Endometrium (tissue), 2 donors: ENCODE measurements around the gene CPD.
"Not testable (repeated sequence)": the region's sequence is repeated elsewhere in the genome, so short reads cannot be mapped to it uniquely, and the experiment has no call there.

Experiments used
- FAIRE-seq: peaks from 2 replicates; lab custom pipeline; 2012; peaks lifted over from hg19 to GRCh38; lab: Jason Lieb, UNC
- donor health status: control.
- donor health status: control.

Gene CPD

DNA sequence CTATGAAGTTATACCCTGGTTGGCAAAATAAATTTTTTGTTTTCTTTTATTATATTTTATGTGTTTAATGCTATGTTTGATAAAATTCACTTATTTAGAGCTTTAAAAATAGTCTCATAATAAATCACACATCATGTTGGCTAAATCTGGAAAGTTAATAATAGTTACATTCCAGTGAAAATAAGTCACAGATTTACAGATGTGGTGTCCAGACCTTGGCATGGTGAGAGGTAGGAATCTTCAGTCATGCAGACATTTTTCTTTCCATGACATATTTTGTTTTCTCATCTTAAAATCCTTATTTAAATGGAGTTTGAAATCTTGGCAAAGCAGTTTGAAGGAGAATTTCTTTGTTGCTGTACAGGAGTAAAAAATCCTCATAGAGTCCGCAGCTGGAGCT, 50.4 kb downstream of the CPD start:
- FAIRE-seq: peak; percentile 51

DNA sequence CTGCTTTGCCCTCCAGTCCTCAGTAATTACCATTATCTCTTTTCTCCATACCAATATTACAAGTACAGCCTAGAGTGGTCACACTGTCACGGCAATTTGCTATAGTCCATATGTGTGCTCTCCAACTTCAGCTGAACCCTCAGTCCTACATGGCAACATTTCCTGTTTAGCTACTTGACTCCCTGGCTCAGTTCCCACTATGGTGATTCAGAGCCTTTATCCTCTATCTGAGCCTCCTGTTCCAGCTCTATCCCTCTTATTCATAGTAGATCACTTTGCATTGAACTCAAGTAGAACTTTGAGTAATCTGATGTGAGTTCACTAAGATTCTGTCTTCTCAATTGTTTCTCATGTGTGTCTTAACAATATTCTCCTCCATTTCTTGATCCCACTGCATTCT, 54.8 kb downstream of the CPD start:
- FAIRE-seq: no peak

GRCh38 chr17:30436729-30437128, 58.0 kb downstream of the CPD start:
- no peak for FAIRE-seq

GRCh38 chr17:30443721-30444120, 65.0 kb downstream of the CPD start:
- FAIRE-seq: no peak

DNA sequence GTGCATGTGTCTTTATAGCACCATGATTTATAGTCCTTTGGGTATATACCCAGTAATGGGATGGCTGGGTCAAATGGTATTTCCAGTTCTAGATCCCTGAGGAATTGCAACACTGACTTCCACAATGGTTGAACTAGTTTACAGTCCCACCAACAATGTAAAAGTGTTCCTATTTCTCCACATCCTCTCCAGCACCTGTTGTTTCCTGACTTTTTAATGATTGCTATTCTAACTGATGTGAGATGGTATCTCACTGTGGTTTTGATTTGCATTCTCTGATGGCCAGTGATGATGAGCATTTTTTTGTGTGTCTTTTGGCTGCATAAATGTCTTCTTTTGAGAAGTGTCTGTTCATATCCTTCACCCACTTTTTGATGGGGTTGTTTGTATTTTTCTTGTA, 67.9 kb downstream of the CPD start:
- not testable (repeated sequence) for FAIRE-seq

DNA sequence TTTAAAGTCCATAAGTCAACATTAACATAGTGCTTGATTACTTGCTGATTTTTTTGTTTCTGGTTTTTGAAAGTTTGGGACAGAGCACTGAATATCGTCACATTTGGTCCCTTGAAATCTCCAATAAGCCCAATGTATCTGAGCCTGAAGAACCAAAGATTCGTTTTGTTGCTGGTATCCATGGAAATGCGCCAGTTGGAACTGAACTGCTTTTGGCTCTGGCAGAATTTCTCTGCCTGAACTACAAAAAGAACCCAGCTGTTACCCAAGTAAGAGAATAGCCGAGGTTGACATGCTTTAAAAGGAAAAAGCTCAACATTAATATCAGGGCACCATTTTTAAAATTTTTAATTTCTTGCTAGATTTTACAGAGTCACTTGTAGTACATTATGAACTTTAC, 70.8 kb downstream of the CPD start:
- no peak for FAIRE-seq

- no peak for FAIRE-seq
Measured at GRCh38 chr17:30450125-30451027, 71.6 kb downstream of the CPD start.

GRCh38 chr17:30454635-30455034, 75.9 kb downstream of the CPD start:
- no peak for FAIRE-seq

DNA sequence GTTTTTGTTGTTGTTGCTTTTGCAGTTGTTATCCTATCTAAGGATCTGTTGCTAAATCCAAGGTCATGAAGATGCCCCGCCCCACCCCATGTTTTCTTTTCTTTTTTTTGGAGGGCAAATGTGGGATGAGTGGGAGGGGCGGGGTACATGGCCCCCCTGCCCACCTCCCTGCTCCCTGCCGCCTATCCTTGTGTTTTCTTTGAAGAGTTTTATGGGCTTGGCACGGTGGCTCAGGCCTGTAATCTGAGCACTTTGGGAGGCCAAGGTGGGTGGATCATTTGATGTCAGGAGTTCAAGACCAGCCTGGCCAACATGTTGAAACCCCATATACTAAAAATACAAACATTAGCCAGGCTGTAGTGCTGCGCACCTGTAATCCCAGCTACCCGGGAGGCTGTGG, 79.6 kb downstream of the CPD start:
- FAIRE-seq: no peak

GRCh38 chr17:30458797-30459413, 80.2 kb downstream of the CPD start:
- FAIRE-seq: not testable (repeated sequence)

- no peak for FAIRE-seq
Measured at GRCh38 chr17:30468465-30468864, 89.7 kb downstream of the CPD start.

DNA sequence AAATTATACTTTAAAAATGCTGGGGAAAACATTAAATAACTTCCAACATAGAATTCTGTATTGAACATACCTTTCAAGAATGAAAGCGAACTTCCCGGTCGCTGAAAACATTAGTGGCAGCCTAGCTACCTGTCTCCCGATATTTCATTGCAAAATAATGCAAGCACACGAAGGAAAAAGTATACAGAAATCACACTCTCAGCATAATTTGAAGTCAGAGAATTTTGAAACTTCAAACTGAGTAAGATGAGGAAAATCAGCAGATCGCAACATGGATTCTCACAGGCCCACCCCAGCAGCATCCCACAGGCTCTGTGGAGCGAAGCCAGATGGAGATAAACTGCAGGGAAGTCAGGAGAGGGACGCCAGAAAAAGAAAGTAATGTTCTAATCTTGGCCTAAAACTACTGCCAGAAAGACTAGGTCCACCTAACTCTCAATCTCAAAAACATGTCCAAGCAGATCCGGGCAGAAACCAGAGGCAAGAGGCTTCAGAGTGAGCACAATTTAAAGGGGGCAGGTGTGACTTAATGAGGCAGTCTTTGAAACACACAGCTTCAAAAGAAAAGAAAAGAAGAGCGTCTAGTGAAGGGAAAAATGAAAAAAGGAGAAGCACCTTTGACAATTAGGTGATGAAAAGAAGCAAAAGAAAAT, 93.6 kb downstream of the CPD start:
- FAIRE-seq: no peak

DNA sequence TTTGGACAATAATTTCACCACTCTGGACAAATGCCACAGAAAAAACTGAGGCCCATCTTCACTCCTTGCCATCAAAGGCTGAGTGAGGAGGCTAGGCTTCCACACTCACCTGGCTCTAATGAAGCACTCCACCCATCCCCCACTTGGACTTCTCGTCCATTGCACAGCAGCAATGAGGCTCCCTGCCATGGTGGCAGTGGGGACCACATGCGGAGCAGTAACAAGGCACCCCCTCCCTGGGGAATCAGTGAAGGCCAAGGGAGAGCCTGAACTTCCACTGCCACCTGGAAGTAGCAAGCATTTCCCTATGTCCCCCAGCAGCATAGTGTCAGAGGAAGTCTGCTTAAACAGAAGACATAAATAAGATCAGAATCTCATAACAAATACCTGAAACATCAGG, 96.5 kb downstream of the CPD start:
- FAIRE-seq: no peak

DNA sequence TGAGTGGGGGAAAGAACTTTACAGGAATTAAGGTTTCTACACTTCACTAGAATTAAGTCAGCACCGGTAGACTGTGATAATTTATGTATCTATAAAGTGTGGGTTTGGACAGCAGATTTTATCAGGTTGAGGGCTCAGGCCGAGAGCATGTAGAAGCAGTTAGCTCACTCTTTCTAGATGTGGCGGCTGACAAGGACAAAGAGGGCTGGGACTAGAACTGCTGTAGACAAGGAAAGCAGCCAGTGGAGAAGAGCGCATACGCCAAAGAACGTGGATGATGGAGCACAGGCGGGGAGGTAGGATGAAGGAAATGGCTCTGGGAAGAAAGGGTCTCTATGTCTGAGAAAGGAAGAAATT, 98.0 kb downstream of the CPD start:
- FAIRE-seq: no peak

- peak; percentile 80 for FAIRE-seq
Measured at GRCh38 chr17:30477083-30477773, 98.5 kb downstream of the CPD start, which contains the start of gene GOSR1. TSS of gene GOSR1 (plus strand) at chr17:30477408. CDS start at chr17:30477434, 26 bp downstream.

- no peak for FAIRE-seq
Measured at GRCh38 chr17:30477774-30478115, 99.0 kb downstream of the CPD start.

- FAIRE-seq: no peak
Measured at GRCh38 chr17:30482555-30482954, 103.8 kb downstream of the CPD start.

- no peak for FAIRE-seq
Measured at GRCh38 chr17:30483159-30483558, 104.4 kb downstream of the CPD start.

DNA sequence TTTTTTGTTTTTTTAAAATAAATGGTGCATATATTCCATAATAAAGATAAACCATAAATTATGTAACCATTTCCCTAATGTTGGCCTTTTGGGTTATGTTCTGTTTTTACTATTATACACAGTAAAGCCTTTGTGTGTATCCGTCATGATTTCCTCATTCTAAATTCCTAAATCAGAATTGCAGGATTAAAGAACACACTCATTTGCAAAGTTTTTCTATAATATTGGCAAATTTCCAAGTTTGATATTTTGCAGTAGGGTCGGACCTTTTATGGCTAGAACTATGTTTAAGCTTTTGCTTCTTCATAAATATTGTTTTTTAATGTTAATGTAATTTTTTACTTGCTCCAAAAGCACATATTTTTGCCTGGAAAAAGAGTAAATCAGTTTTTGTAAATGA, 115.1 kb downstream of the CPD start:
- no peak for FAIRE-seq

DNA sequence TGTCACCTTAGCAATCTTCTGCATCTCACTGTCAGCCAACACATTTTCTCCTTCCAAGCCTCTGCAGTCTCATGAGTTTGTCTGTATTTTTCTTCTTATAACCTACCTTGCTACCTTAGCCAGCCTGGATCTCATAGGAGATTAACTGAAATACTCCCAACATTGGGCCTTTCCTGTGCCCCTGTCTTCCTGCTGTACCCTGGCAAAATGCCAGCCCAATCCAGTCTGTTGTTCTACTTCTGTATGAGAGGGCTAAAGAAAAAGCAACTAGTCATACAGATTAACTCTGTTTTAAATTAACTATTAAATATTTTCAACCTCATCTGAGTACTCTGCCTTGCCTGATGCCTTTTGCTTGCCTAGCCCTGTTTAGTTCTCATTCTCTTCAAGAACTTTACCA, 116.9 kb downstream of the CPD start:
- FAIRE-seq: no peak

DNA sequence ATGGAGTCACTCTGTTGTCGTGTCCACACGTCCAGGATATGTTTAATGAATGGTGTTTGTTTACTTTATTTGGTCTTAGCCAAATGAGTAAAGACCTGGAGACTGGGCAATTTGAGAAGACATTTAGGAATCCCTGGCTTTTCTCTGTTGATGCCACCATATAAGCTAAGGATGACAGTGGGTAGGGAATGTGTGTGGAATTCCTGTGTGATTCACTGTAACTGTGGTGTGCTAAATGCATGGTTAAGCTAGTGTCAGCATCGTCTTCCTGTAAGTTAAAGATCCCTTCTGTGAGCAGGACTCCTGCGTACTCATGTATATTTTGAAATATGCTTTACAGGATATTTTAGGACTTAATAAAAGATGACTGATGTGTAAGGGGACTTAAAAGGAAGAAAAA, 124.8 kb downstream of the CPD start:
- FAIRE-seq: no peak

- FAIRE-seq: no peak
Measured at GRCh38 chr17:30505868-30506417, 127.2 kb downstream of the CPD start.
